Ascending aorta (tissue), 2 donors: ENCODE results near the gene ETFRF1. TPM values are rescaled to one million over a fixed set of nuclear protein-coding genes. Genes with fewer than 3 reads are reported as not detected.
A peak's percentile ranks its signal among the peaks of the same experiment; 100 is the strongest.

ENCODE experiments used
- DNase-seq, 2 donors: peaks; one replicate each; pipeline ENCODE4 v3.0.0-alpha.2; 2019; ENCODE audit warnings: low spot score in 2 of 2
- H3K27ac ChIP-seq, 2 donors: fragments of 200-600 bp; sonication (generic); one replicate each; pipeline ENCODE4 v1.5.1; 2016 to 2017; ENCODE audit warnings: mild to moderate bottlenecking in 1 of 2
- H3K27me3 ChIP-seq: fragments of 200-600 bp; sonication (generic); one replicate; pipeline ENCODE4 v1.5.1; 2017
- H3K36me3 ChIP-seq, 2 donors: fragments of 200-600 bp; sonication (generic); one replicate each; pipeline ENCODE4 v1.5.1; 2016
- H3K4me1 ChIP-seq, 2 donors: fragments of 200-600 bp; sonication (generic); one replicate each; pipeline ENCODE4 v1.5.1; 2016 to 2017; ENCODE audit warnings: mild to moderate bottlenecking in 1 of 2
- H3K4me3 ChIP-seq, 2 donors: fragments of 200-600 bp; sonication (generic); one replicate each; pipeline ENCODE4 v1.5.1; 2016 to 2017; ENCODE audit warnings: mild to moderate bottlenecking in 1 of 2
- H3K9me3 ChIP-seq, 2 donors: fragments of 200-600 bp; sonication (generic); one replicate each; pipeline ENCODE4 v1.5.1; 2016
- intact Hi-C: fragments of 100-400 bp; cut with DNase I; formaldehyde crosslinking; loops from one replicate; pipeline ENCODE4 v1.15.1; 2023
- total RNA-seq: library from RNA; depleted of rRNA; stranded (reverse); fragments of >200 nt; gene quantifications from one replicate; pipeline ENCODE4 v1.1.0, GENCODE V29; 2016
- TF ChIP-seq, protein P1 (sequence below), 3 experiments: fragments of 200-600 bp in 2 of 3; fragments of 450-650 bp in 1 of 3; sonication (generic) in 2 of 3; IDR thresholded peaks; one replicate each; pipeline ENCODE4 v1.5.1; 2016 to 2019; ENCODE audit warnings: antibody characterized with exemption in 3 of 3, mild to moderate bottlenecking in 1 of 3, moderate library complexity in 1 of 3

The ETFRF1 gene
- total RNA-seq, 1 donor from 2014 or later: 0.85 TPM

- DNase-seq: no peak
- no peaks in the 10 kb centered on the region for H3K27me3 ChIP-seq
- intact Hi-C loops: no loop called here
- peaks cover 0 to 16% of the 10 kb centered on the region in 2 donors for H3K36me3 ChIP-seq
- no peaks in the 10 kb centered on the region for H3K4me1 ChIP-seq
- H3K9me3 ChIP-seq: no peaks in the 10 kb centered on the region
- no peak overlapping the region for H3K4me3 ChIP-seq
- no peak overlapping the region for H3K27ac ChIP-seq
- TF ChIP-seq, protein P1, sequence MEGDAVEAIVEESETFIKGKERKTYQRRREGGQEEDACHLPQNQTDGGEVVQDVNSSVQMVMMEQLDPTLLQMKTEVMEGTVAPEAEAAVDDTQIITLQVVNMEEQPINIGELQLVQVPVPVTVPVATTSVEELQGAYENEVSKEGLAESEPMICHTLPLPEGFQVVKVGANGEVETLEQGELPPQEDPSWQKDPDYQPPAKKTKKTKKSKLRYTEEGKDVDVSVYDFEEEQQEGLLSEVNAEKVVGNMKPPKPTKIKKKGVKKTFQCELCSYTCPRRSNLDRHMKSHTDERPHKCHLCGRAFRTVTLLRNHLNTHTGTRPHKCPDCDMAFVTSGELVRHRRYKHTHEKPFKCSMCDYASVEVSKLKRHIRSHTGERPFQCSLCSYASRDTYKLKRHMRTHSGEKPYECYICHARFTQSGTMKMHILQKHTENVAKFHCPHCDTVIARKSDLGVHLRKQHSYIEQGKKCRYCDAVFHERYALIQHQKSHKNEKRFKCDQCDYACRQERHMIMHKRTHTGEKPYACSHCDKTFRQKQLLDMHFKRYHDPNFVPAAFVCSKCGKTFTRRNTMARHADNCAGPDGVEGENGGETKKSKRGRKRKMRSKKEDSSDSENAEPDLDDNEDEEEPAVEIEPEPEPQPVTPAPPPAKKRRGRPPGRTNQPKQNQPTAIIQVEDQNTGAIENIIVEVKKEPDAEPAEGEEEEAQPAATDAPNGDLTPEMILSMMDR (IDR thresholded peaks at IDR 0.05): no peak
These were observed 13.5 kb downstream of the ETFRF1 start for GRCh38 chr12:25208554-25208953.

GRCh38 chr12:25213338-25213737, 18.3 kb downstream of the ETFRF1 start:
- Histone ChIP-seq H3K9me3 (no peaks in the 10 kb centered on the region), H3K4me1 (no peaks in the 10 kb centered on the region), H3K27ac (no peak overlapping the region), H3K27me3 (no peaks in the 10 kb centered on the region), H3K4me3 (no peak overlapping the region), H3K36me3 (no peaks in the 10 kb centered on the region)
- TF ChIP-seq, protein P1 (IDR thresholded peaks at IDR 0.05): no peak
- no peak for DNase-seq
- intact Hi-C loops: no loop called here

- Histone ChIP-seq H3K4me3 (no peak overlapping the region), H3K4me1 (no peaks in the 10 kb centered on the region), H3K36me3 (peaks cover 0 to 7% of the 10 kb centered on the region in 2 donors), H3K9me3 (no peaks in the 10 kb centered on the region), H3K27ac (no peak overlapping the region), H3K27me3 (no peaks in the 10 kb centered on the region)
- intact Hi-C loops: no loop called here
- DNase-seq: no peak
- TF ChIP-seq, protein P1 (IDR thresholded peaks at IDR 0.05): no peak
These were observed 41.2 kb downstream of the ETFRF1 start for GRCh38 chr12:25236190-25236589.

DNA sequence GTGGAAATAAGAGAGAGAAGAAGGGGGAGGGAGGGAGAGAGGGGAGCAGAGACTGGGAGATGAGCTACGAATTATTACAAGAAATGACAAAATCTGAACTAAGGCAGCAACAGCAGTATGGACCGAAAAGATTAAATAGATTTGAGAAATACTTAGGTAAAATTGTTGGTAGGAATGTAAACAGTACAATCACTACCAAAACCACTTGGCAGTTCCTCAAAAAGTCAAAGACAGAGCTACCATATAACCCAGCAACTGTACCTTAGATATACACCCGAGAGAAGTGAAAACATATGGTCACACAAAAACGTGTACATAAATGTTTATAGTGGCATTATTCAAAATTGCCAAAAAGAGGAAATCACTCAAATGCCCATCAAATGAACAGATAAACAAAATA, 41.6 kb downstream of the ETFRF1 start:
- peaks cover 0 to 7% of the 10 kb centered on the region in 2 donors for H3K36me3 ChIP-seq
- no peaks in the 10 kb centered on the region for H3K9me3 ChIP-seq
- no peak overlapping the region for H3K4me3 ChIP-seq
- TF ChIP-seq, protein P1 (IDR thresholded peaks at IDR 0.05): no peak
- no peak overlapping the region for H3K27ac ChIP-seq
- no peaks in the 10 kb centered on the region for H3K4me1 ChIP-seq
- intact Hi-C loops: no loop called here
- DNase-seq: no peak
- H3K27me3 ChIP-seq: no peaks in the 10 kb centered on the region

- Histone ChIP-seq H3K36me3 (peaks cover 0 to 7% of the 10 kb centered on the region in 2 donors), H3K27ac (no peak overlapping the region), H3K4me1 (no peaks in the 10 kb centered on the region), H3K4me3 (no peak overlapping the region), H3K27me3 (no peaks in the 10 kb centered on the region), H3K9me3 (no peaks in the 10 kb centered on the region)
- TF ChIP-seq, protein P1 (IDR thresholded peaks at IDR 0.05): peak; percentile 31 to 67 (median 47)
- no peak for DNase-seq
- intact Hi-C loops: no loop called here
These were observed 46.4 kb downstream of the ETFRF1 start for GRCh38 chr12:25241167-25242020.
